Smooth muscle cell of the brain vasculature (primary cell): ENCODE data around the gene WDR37.
"Not testable (repeated sequence)": the region's sequence is repeated elsewhere in the genome, so short reads cannot be mapped to it uniquely, and the experiment has no call there.

Experiments used
- DNase-seq: peaks from one replicate; pipeline ENCODE4 v3.0.0-alpha.2; 2012; ENCODE audit warnings: low read depth, low spot score

Gene WDR37

GRCh38 chr10:1041514-1041913, 14.7 kb upstream of the WDR37 start:
- DNase-seq = no peak

- DNase-seq = no peak
Observed at GRCh38 chr10:1043532-1043995, 12.6 kb upstream of the WDR37 start.

- no peak for DNase-seq
Observed at GRCh38 chr10:1044146-1044545, 12.0 kb upstream of the WDR37 start.

GRCh38 chr10:1044964-1045363, 11.2 kb upstream of the WDR37 start:
- no peak for DNase-seq

- no peak for DNase-seq
Observed at GRCh38 chr10:1045415-1045814, 10.8 kb upstream of the WDR37 start.

GRCh38 chr10:1047937-1048336, 8.2 kb upstream of the WDR37 start:
- DNase-seq = no peak

GRCh38 chr10:1048349-1048731, 7.8 kb upstream of the WDR37 start:
- DNase-seq = no peak

- DNase-seq = peak; percentile 99
Observed at GRCh38 chr10:1048732-1049424, 7.3 kb upstream of the WDR37 start, which contains the start of gene IDI1. TSS of gene IDI1 (minus strand) at chr10:1049119. CDS start at chr10:1049003, 116 bp downstream.

- no peak for DNase-seq
Observed at GRCh38 chr10:1049425-1049958, 6.7 kb upstream of the WDR37 start.

GRCh38 chr10:1050145-1050544, 6.0 kb upstream of the WDR37 start:
- DNase-seq = no peak

GRCh38 chr10:1050554-1050953, 5.6 kb upstream of the WDR37 start:
- DNase-seq = no peak

GRCh38 chr10:1054684-1055083, 1.5 kb upstream of the WDR37 start:
- DNase-seq = no peak

- no peak for DNase-seq
Observed at GRCh38 chr10:1057106-1057657, 997 bp downstream of the WDR37 start.

GRCh38 chr10:1058017-1058416, 1.8 kb downstream of the WDR37 start:
- DNase-seq = no peak

GRCh38 chr10:1059902-1060301, 3.7 kb downstream of the WDR37 start:
- no peak for DNase-seq

- no peak for DNase-seq
Observed at GRCh38 chr10:1061930-1062774, 6.0 kb downstream of the WDR37 start.

GRCh38 chr10:1063232-1063865, 7.2 kb downstream of the WDR37 start:
- no peak for DNase-seq

- DNase-seq = no peak
Observed at GRCh38 chr10:1064964-1065247, 8.7 kb downstream of the WDR37 start.

- not testable (repeated sequence) for DNase-seq
Observed at GRCh38 chr10:1066734-1067133, 10.5 kb downstream of the WDR37 start.

GRCh38 chr10:1068380-1069361, 12.5 kb downstream of the WDR37 start:
- no peak for DNase-seq

- no peak for DNase-seq
Observed at GRCh38 chr10:1070919-1071318, 14.7 kb downstream of the WDR37 start.
